Gastrocnemius medialis (tissue), 4 donors: Measurements from ENCODE around the gene USP46. TPM values are rescaled to one million over a fixed set of nuclear protein-coding genes. Genes with fewer than 3 reads are reported as not detected.
A peak's percentile ranks its signal among the peaks of the same experiment; 100 is the strongest.

Source experiments
- ATAC-seq, 2 donors: fragments of 150-250 bp; one replicate each; pipeline ENCODE4 v1.9.1; 2016
- DNase-seq, 2 donors: peaks; one replicate each; pipeline ENCODE4 v3.0.0-alpha.2; 2019
- H3K27ac ChIP-seq, 4 donors: fragments of 200-600 bp; sonication (generic); 1 replicate in 1 of 4; 2 replicates in 3 of 4; pipeline ENCODE4 v1.5.1; 2016 to 2018; ENCODE audit warnings: mild to moderate bottlenecking in 2 of 4, moderate library complexity in 1 of 4
- H3K27me3 ChIP-seq, 3 donors: fragments of 200-600 bp; sonication (generic) in 2 of 3; 1 replicate in 1 of 3; 2 replicates in 2 of 3; pipeline versions ENCODE4 v1.5.1 to v1.6.0; 2016 to 2019; ENCODE audit warnings: mild to moderate bottlenecking in 1 of 3, moderate library complexity in 1 of 3
- H3K36me3 ChIP-seq, 2 donors: fragments of 200-600 bp; sonication (generic) in 1 of 2; one replicate each; pipeline ENCODE4 v1.5.1; 2017 to 2018
- H3K4me1 ChIP-seq, 2 donors: fragments of 200-600 bp; sonication (generic) in 1 of 2; one replicate each; pipeline ENCODE4 v1.5.1; 2016 to 2017; ENCODE audit warnings: mild to moderate bottlenecking in 2 of 2
- H3K4me3 ChIP-seq, 4 donors: fragments of 200-600 bp; sonication (generic) in 3 of 4; 1 replicate in 1 of 4; 2 replicates in 3 of 4; pipeline ENCODE4 v1.5.1; 2016 to 2019; ENCODE audit warnings: mild to moderate bottlenecking in 2 of 4
- H3K9me3 ChIP-seq, 3 donors: fragments of 200-600 bp; sonication (generic) in 2 of 3; 1 replicate in 1 of 3; 2 replicates in 2 of 3; pipeline ENCODE4 v1.5.1; 2016 to 2019
- CTCF ChIP-seq, 5 experiments: fragments of 450-650 bp in 3 of 5; fragments of 200-600 bp in 2 of 5; sonication (generic) in 2 of 5; IDR thresholded peaks in 4 of 5; conservative IDR thresholded peaks in 1 of 5; 1 replicate in 4 of 5; 2 replicates in 1 of 5; pipeline ENCODE4 v1.5.1; 2016 to 2019; ENCODE audit warnings: antibody characterized with exemption in 5 of 5, mild to moderate bottlenecking in 3 of 5, moderate library complexity in 3 of 5
- POLR2A ChIP-seq, 2 donors: fragments of 450-650 bp; IDR thresholded peaks; one replicate each; pipeline ENCODE4 v1.6.1; 2017; ENCODE audit warnings: antibody characterized with exemption in 2 of 2, mild to moderate bottlenecking in 2 of 2, moderate library complexity in 2 of 2
- in situ Hi-C, 4 donors: fragments of 200-750 bp; cut with MboI; loops; one replicate each; pipeline versions ENCODE4 v1.15.0 to v1.8.0; 2017; ENCODE audit warnings: low sequenced_read_pairs in 4 of 4
- intact Hi-C: fragments of 100-400 bp; cut with DNase I; formaldehyde crosslinking; loops from one replicate; pipeline ENCODE4 v1.15.1; 2023; ENCODE audit warnings: low total_unique reads
- total RNA-seq, 4 donors: library from RNA; depleted of rRNA; stranded (reverse); fragments of >200 nt; gene quantifications; one replicate each; pipeline versions ENCODE4 v1.1.0 to v1.2.3, GENCODE V29; 2016

USP46 gene
- total RNA-seq, 4 donors from 2014 or later, result 8.9 to 13.2 (median 11.8) TPM

DNA sequence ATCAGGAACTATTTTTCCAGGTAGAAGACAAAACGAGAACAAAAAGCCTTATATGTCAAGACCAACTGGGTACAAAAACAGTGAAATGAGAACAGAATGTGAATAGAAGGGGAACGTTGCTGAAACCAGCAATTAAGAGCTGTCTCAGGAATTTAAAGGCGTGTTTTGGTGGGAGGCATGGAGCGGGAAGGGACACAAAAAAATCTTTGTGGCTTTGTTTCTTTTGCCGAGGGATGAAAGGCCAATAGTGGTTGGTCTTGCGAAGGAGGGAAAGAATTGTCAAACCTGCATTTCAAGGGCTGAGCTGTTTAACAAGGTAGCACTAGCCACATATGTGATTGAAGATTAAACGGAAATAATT lies 103.8 kb downstream of the USP46 start:
- in situ Hi-C loops, result no loop called here
- no peak for DNase-seq
- ATAC-seq, result no peak
- Histone ChIP-seq H3K9me3 (no peaks in the 10 kb centered on the region), H3K27me3 (no peaks in the 10 kb centered on the region), H3K27ac (no peak overlapping the region), H3K4me1 (peaks cover 0 to 8% of the 10 kb centered on the region in 2 donors), H3K4me3 (no peak overlapping the region), H3K36me3 (no peaks in the 10 kb centered on the region)
- intact Hi-C loops, result no loop called here
- TF ChIP-seq POLR2A (IDR thresholded peaks at IDR 0.05) (no peak), CTCF (IDR thresholded peaks at IDR 0.05 in 4 of 5, conservative IDR thresholded peaks at IDR 0.05 in 1 of 5) (no peak)

- DNase-seq (no peak), ATAC-seq (no peak)
- no peak for TF ChIP-seq POLR2A (IDR thresholded peaks at IDR 0.05)
- TF ChIP-seq CTCF (IDR thresholded peaks at IDR 0.05 in 4 of 5, conservative IDR thresholded peaks at IDR 0.05 in 1 of 5), result no peak
- Histone ChIP-seq H3K36me3 (no peaks in the 10 kb centered on the region), H3K27ac (no peak overlapping the region), H3K4me3 (no peak overlapping the region), H3K4me1 (peaks cover 0 to 8% of the 10 kb centered on the region in 2 donors), H3K9me3 (no peaks in the 10 kb centered on the region), H3K27me3 (no peaks in the 10 kb centered on the region)
- in situ Hi-C loops (no loop called here), intact Hi-C loops (no loop called here)
Measured at GRCh38 chr4:52554612-52555355, 104.3 kb downstream of the USP46 start.

DNA sequence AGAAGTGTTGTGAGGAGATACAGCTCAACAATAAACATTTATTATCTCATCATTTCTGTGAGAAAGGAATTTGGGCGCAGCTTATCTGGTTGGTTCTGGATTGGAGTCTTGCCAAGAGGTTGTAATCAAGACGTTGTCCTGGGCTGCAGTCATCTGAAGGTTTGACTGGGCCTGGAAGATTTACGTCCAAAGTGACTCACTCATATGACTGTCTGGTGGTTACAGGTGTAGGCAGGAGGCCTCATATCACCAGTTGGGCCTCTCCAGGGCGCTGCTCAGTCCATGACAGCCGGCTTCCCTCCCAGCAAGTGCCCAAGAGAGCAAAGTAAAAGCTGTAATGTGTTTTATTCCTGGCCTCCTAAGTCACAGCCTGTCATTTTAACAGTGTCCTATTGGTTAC lies 106.3 kb downstream of the USP46 start:
- H3K36me3 ChIP-seq, result no peaks in the 10 kb centered on the region
- TF ChIP-seq POLR2A (IDR thresholded peaks at IDR 0.05) (no peak), CTCF (IDR thresholded peaks at IDR 0.05 in 4 of 5, conservative IDR thresholded peaks at IDR 0.05 in 1 of 5) (no peak)
- H3K4me3 ChIP-seq, result no peak overlapping the region
- ATAC-seq (no peak), DNase-seq (no peak)
- no peak overlapping the region for H3K27ac ChIP-seq
- intact Hi-C loops, result no loop called here
- H3K9me3 ChIP-seq, result no peaks in the 10 kb centered on the region
- peaks cover 0 to 8% of the 10 kb centered on the region in 2 donors for H3K4me1 ChIP-seq
- no peaks in the 10 kb centered on the region for H3K27me3 ChIP-seq
- in situ Hi-C loops, result no loop called here

DNA sequence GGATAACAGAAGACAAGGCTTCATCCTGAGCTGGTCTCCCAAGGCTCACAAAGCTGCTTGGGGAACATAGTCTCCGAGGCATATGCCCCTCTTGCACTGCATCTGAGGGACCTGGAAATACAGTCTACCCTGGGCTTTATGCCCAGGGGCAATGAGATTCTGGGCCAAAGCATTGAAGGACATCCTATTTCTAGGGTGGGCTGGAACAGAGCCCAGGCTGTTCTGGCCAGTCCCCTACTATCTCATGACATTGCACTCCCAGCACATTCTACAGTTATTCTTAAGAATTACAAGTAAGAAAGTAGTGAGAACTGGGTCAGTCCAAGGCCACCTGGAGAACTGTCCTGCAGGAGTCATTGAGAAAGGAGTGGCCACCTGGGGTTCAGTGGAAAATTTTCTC lies 107.6 kb downstream of the USP46 start:
- Histone ChIP-seq H3K9me3 (no peaks in the 10 kb centered on the region), H3K36me3 (no peaks in the 10 kb centered on the region), H3K27me3 (no peaks in the 10 kb centered on the region), H3K4me3 (no peak overlapping the region), H3K27ac (no peak overlapping the region), H3K4me1 (peaks cover 0 to 8% of the 10 kb centered on the region in 2 donors)
- intact Hi-C loops, result no loop called here
- no peak for TF ChIP-seq CTCF (IDR thresholded peaks at IDR 0.05 in 4 of 5, conservative IDR thresholded peaks at IDR 0.05 in 1 of 5)
- no peak for TF ChIP-seq POLR2A (IDR thresholded peaks at IDR 0.05)
- peak in 1 of 2 donors; percentile 11 for DNase-seq
- in situ Hi-C loops, result no loop called here
- peak in 1 of 2 donors; percentile 21 for ATAC-seq

GRCh38 chr4:52550186-52550585 lies 108.9 kb downstream of the USP46 start:
- intact Hi-C loops (no loop called here), in situ Hi-C loops (no loop called here)

More at GRCh38 chr4:52550186-52550585, 108.9 kb downstream of the USP46 start:
- H3K9me3 ChIP-seq, result no peaks in the 10 kb centered on the region
- H3K4me1 ChIP-seq, result peaks cover 0 to 13% of the 10 kb centered on the region in 2 donors
- ATAC-seq (no peak), DNase-seq (no peak)
- H3K36me3 ChIP-seq, result no peaks in the 10 kb centered on the region
- no peak overlapping the region for H3K27ac ChIP-seq
- no peak for TF ChIP-seq CTCF (IDR thresholded peaks at IDR 0.05 in 4 of 5, conservative IDR thresholded peaks at IDR 0.05 in 1 of 5)
- TF ChIP-seq POLR2A (IDR thresholded peaks at IDR 0.05), result no peak
- H3K4me3 ChIP-seq, result no peak overlapping the region
- no peaks in the 10 kb centered on the region for H3K27me3 ChIP-seq
